ACC112 (cell line): Measurements from ENCODE around the gene PPM1A.

Source experiments
- H2AFZ ChIP-seq: fragments of 200-600 bp; sonication (generic); one replicate; pipeline ENCODE4 v1.6.0; 2017; ENCODE audit warnings: antibody characterized with exemption, low read length; ENCODE audit not compliant: unreplicated experiment
- H3K27ac ChIP-seq: fragments of 200-600 bp; sonication (generic); 2 replicates; pipeline ENCODE4 v1.5.1; 2014; ENCODE audit warnings: low read depth, mild to moderate bottlenecking, antibody characterized with exemption, low read length, moderate library complexity
- H3K27me3 ChIP-seq: fragments of 200-600 bp; sonication (generic); 2 replicates; pipeline ENCODE4 v1.6.1; 2014; ENCODE audit warnings: mild to moderate bottlenecking, antibody characterized with exemption, low read length, moderate library complexity, mixed read lengths; ENCODE audit not compliant: insufficient read depth
- H3K36me3 ChIP-seq: fragments of 200-600 bp; sonication (generic); 2 replicates; pipeline ENCODE4 v1.6.1; 2016; ENCODE audit warnings: mild to moderate bottlenecking, antibody characterized with exemption, low read length, moderate library complexity, mixed read lengths; ENCODE audit not compliant: insufficient read depth
- H3K4me1 ChIP-seq: fragments of 200-600 bp; sonication (generic); one replicate; pipeline ENCODE4 v1.6.1; 2016; ENCODE audit warnings: low read length, mixed read lengths; ENCODE audit not compliant: insufficient read depth, unreplicated experiment, control insufficient read depth
- H3K4me3 ChIP-seq: fragments of 200-600 bp; sonication (generic); 2 replicates; pipeline ENCODE4 v1.5.1; 2014; ENCODE audit warnings: mild to moderate bottlenecking, low read depth, low read length
- H3K79me2 ChIP-seq: fragments of 200-600 bp; sonication (generic); one replicate; pipeline ENCODE4 v1.6.0; 2016; ENCODE audit warnings: low read length; ENCODE audit not compliant: control insufficient read depth, unreplicated experiment, insufficient read depth

Gene PPM1A

DNA sequence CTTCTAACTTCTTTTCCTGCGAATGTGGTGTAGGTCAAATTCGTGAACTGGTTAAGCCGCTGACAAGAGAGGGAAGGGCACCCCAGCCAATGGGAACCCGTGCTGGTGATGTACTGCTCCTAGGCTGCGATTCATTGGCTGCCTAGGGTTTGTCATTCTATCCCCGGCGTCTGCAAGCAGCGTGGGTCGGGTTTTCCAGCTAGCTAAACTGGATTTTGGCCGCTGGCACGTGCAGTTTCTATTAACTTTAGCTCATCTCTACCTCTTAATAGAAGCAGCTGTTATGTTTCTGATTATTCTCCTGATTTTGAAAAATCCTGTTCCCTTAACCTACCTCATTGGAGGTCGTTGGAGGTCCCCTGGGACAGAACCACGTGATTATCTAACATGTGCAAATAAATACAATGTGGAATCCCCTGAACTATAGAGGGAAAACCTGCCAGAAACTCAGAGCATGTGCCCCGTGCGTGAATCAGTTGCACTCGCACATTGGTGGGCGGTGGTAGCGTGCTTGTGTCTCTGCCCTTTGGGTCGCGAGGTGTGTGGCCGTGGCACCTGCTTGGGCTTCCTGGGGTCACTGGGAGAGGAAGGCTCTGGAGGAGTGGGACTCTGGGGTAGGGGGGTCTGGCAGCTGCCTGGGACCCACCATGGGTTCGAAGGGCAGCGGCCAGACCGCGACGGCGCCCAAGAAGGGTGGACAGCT is 876 bp upstream of the PPM1A start:
- no peaks in the 10 kb centered on the region for H3K27me3 ChIP-seq
- peaks cover 35% of the 10 kb centered on the region for H3K79me2 ChIP-seq
- peak overlapping the region; percentile 92 for H3K4me3 ChIP-seq
- peaks cover 20% of the 10 kb centered on the region for H3K4me1 ChIP-seq
- peak overlapping the region; percentile 90 for H2AFZ ChIP-seq
- H3K36me3 ChIP-seq: no peaks in the 10 kb centered on the region
- H3K27ac ChIP-seq: peak overlapping the region; percentile 75

DNA sequence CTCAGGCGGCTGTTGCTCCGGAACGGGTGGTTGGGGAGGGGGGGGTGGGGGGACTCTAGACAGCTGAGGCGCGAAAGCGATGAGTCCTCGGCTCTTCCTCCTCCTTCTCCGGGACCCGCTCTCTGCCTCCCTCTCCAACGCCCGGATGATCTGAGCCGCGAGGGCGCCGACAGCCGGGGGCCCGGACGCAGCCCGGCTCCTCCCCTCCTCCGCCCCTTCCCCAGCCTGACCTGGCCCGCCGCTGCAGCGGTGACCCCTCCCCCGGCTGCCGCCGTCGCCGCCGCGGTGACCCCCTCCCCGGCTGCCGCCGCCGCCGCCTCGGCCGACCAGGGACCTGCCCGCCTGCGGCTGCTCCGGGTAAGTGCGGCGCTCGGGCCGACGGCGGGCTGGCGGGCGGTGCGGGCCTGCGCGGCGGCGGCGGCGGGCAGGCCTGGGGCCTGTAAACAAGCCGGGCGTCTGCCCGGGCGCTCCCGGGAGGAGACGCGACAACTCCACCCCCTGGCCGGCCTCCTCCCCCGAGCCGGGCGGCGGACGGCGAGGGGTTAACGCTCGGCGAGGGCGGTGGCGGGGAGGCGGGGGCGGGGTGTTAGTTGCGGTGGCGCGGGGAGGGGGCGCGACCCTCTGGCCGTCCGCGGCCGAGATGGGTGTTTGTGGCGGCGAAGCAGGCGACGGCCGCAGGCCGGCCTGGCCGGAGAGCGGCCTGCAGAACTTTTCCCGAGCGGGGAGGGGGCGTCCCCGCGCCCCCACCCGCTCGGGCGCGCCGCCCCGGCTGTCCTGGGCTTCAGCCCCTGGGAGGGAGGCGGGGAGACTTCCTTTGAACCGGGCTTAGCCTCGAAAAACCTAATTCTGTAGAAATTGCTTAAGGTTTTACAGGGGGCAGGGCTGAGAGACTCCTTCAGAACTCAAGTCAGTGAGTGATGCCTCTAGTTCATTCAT is 568 bp downstream of the PPM1A start:
- Histone ChIP-seq H3K79me2 (peaks cover 49% of the 10 kb centered on the region), H3K4me1 (peaks cover 20% of the 10 kb centered on the region), H3K36me3 (no peaks in the 10 kb centered on the region), H3K4me3 (peak overlapping the region; percentile 80), H3K27ac (peak overlapping the region; percentile 62; the same call in 1 of the 2 replicates), H2AFZ (peak overlapping the region; percentile 90), H3K27me3 (no peaks in the 10 kb centered on the region)

DNA sequence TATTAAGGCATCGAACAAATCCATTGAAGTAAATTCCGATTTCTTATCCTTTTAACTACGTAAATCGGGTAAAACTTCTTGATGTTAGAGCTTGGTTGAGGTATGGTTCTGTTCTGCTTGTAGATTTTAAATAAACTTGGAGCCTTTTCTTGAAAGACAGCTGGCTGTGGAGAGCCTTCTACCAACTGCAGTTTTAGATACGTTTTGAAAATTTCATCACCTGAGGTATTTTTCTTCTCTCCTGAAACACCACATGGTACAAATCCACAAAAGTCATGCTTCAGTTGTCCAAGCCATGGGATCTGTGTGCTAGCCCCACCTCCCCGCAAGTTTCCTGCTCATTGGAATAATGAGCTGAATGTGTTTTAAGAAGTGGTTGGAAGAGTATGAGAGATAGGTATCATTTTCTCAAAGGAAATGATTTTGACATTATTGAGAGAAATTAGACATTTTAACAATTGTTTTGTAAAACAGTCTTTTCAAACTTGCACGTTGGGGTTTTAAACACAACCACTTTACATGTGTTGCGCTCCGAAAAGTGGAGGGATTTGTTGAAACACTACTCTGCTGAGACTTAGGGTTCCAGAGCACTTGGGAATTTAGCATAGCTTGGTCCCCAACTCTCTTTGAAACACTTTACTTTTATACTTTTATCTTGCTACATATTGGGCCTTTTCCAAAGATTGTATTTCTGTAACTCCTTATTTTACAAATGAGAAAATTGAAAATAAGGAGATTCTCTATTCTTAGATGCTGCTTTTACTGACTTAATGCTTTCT is 1.4 kb downstream of the PPM1A start:
- Histone ChIP-seq H3K79me2 (peaks cover 54% of the 10 kb centered on the region), H2AFZ (peak overlapping the region; percentile 7), H3K36me3 (no peaks in the 10 kb centered on the region), H3K4me1 (peaks cover 20% of the 10 kb centered on the region), H3K27ac (peak overlapping the region; percentile 6; the same call in 1 of the 2 replicates), H3K4me3 (peak overlapping the region; percentile 80), H3K27me3 (no peaks in the 10 kb centered on the region)

- no peak overlapping the region for H3K27ac ChIP-seq
- no peaks in the 10 kb centered on the region for H3K27me3 ChIP-seq
- H3K4me3 ChIP-seq: no peak overlapping the region
- H2AFZ ChIP-seq: no peak overlapping the region
- peaks cover 20% of the 10 kb centered on the region for H3K4me1 ChIP-seq
- peaks cover 63% of the 10 kb centered on the region for H3K79me2 ChIP-seq
- H3K36me3 ChIP-seq: no peaks in the 10 kb centered on the region
Measured at GRCh38 chr14:60251877-60252276, 2.9 kb downstream of the PPM1A start.

DNA sequence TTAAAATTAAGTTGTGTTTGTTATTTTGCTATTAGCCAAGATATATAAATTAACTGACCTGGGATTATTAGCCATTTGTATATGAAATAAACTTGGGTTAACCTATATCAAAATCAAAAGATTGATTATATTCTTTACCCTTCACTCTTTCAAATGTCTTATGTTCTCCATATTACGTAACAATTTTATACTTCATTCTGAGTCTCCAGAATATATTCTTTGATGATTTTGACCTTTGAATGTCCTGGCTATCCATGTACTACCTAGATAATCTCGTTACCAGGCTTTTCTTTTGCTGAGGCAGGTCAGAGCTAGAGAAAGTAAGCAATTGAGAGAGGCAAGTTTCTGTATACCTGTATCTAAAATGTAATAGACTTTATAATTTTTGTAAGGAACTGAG is 3.6 kb downstream of the PPM1A start:
- H3K79me2 ChIP-seq: peaks cover 66% of the 10 kb centered on the region
- H3K27ac ChIP-seq: no peak overlapping the region
- peaks cover 20% of the 10 kb centered on the region for H3K4me1 ChIP-seq
- no peak overlapping the region for H3K4me3 ChIP-seq
- no peaks in the 10 kb centered on the region for H3K27me3 ChIP-seq
- no peaks in the 10 kb centered on the region for H3K36me3 ChIP-seq
- H2AFZ ChIP-seq: no peak overlapping the region

GRCh38 chr14:60253649-60254048 is 4.6 kb downstream of the PPM1A start:
- Histone ChIP-seq H3K27me3 (no peaks in the 10 kb centered on the region), H3K27ac (no peak overlapping the region), H2AFZ (no peak overlapping the region), H3K79me2 (peaks cover 75% of the 10 kb centered on the region), H3K4me3 (no peak overlapping the region), H3K36me3 (no peaks in the 10 kb centered on the region), H3K4me1 (peaks cover 17% of the 10 kb centered on the region)

DNA sequence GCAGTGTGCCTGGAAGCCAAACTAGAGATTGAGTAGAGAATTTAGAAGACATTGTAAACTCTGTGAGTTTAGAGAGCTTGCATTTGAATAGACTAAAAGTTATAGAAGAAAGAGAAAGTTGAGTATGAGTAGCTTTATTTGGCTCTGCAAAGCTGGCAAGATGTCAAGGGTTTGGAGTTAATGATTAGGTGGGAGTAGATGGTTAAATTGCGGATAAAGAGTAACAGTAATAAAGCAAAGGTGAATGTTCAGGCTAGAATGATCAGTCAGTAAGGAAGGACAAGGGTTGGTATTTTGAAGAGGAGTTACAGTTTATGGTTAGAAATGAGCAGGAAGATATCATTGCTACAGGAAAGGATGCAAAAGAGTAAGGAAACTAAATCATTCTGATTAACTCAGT is 5.2 kb downstream of the PPM1A start:
- Histone ChIP-seq H3K27me3 (no peaks in the 10 kb centered on the region), H2AFZ (no peak overlapping the region), H3K36me3 (no peaks in the 10 kb centered on the region), H3K4me1 (peaks cover 17% of the 10 kb centered on the region), H3K4me3 (no peak overlapping the region), H3K79me2 (peaks cover 77% of the 10 kb centered on the region), H3K27ac (no peak overlapping the region)

DNA sequence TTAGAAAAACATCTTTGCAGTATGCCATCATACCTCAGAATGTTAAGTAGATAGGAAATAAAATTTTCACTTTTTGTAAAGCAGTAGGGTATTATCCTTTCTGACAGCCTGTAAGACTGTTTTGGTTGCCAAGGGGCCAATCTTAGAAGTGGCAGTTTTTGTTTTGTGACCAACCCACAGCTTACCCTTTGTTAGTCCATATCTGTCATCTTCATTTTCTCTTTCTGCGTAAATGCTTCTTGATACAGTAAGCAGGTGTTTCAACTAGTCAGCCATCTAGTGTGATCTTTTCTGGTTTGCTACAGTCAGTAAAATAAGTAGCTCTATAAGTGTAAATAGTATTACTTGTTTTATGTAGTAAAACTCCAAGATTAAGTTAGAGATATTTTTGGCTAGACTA is 8.8 kb downstream of the PPM1A start:
- H3K36me3 ChIP-seq: no peaks in the 10 kb centered on the region
- H3K27ac ChIP-seq: no peak overlapping the region
- peaks cover 59% of the 10 kb centered on the region for H3K79me2 ChIP-seq
- H3K4me1 ChIP-seq: no peaks in the 10 kb centered on the region
- H2AFZ ChIP-seq: no peak overlapping the region
- H3K27me3 ChIP-seq: no peaks in the 10 kb centered on the region
- no peak overlapping the region for H3K4me3 ChIP-seq

- no peak overlapping the region for H3K27ac ChIP-seq
- no peaks in the 10 kb centered on the region for H3K27me3 ChIP-seq
- no peak overlapping the region for H3K4me3 ChIP-seq
- peaks cover 24% of the 10 kb centered on the region for H3K79me2 ChIP-seq
- H3K36me3 ChIP-seq: no peaks in the 10 kb centered on the region; the same call in 1 of the 2 replicates
- no peaks in the 10 kb centered on the region for H3K4me1 ChIP-seq
- no peak overlapping the region for H2AFZ ChIP-seq
Measured at GRCh38 chr14:60265163-60265562, 16.1 kb downstream of the PPM1A start.
